Tibial artery (tissue), 4 donors: ENCODE measurements around the gene OR6C75.
"Not testable (repeated sequence)": the region's sequence is repeated elsewhere in the genome, so short reads cannot be mapped to it uniquely, and the experiment has no call there.

ENCODE experiments used
- DNase-seq, 2 donors: peaks; one replicate each; pipeline ENCODE4 v3.0.0-alpha.2; 2019
- H3K27ac ChIP-seq, 2 donors: fragments of 200-600 bp; sonication (generic) in 1 of 2; 1 replicate in 1 of 2; 2 replicates in 1 of 2; pipeline ENCODE4 v1.5.1; 2018 to 2019; ENCODE audit warnings: mild to moderate bottlenecking in 1 of 2
- H3K27me3 ChIP-seq, 2 donors: fragments of 200-600 bp; sonication (generic) in 1 of 2; one replicate each; pipeline versions ENCODE4 v1.5.1 to v1.6.0; 2016 to 2019
- H3K36me3 ChIP-seq, 3 donors: fragments of 200-600 bp; sonication (generic) in 2 of 3; one replicate each; pipeline ENCODE4 v1.5.1; 2016 to 2019; ENCODE audit warnings: mild to moderate bottlenecking in 2 of 3
- H3K4me1 ChIP-seq, 4 donors: fragments of 200-600 bp; sonication (generic) in 2 of 4; 1 replicate in 3 of 4; 2 replicates in 1 of 4; pipeline ENCODE4 v1.5.1; 2016 to 2019
- H3K4me3 ChIP-seq, 2 donors: fragments of 200-600 bp; sonication (generic) in 1 of 2; 1 replicate in 1 of 2; 2 replicates in 1 of 2; pipeline ENCODE4 v1.5.1; 2018 to 2019; ENCODE audit warnings: mild to moderate bottlenecking in 2 of 2
- H3K9me3 ChIP-seq, 3 donors: fragments of 200-600 bp; sonication (generic) in 1 of 3; one replicate each; pipeline ENCODE4 v1.5.1; 2016 to 2019
- CTCF ChIP-seq, 2 experiments: fragments of 200-600 bp in 1 of 2; fragments of 450-650 bp in 1 of 2; IDR thresholded peaks; one replicate each; pipeline ENCODE4 v1.5.1; 2017 to 2019; ENCODE audit warnings: antibody characterized with exemption in 2 of 2, mild to moderate bottlenecking in 1 of 2, moderate library complexity in 1 of 2
- intact Hi-C: fragments of 100-400 bp; cut with DNase I; formaldehyde crosslinking; loops from one replicate; pipeline ENCODE4 v1.15.0; 2023; ENCODE audit warnings: low total_unique reads

The OR6C75 gene

GRCh38 chr12:55362675-55363074 is at the start of gene OR6C75:
TSS of gene OR6C75 (plus strand) at chr12:55362975. CDS start at chr12:55365111, 2,136 bp downstream.
- H3K27ac ChIP-seq, result no peak within 1 kb of the TSS
- H3K4me1 ChIP-seq, result no peaks in the 10 kb centered on the region
- no peak for DNase-seq
- H3K4me3 ChIP-seq, result no peak within 1 kb of the TSS
- H3K36me3 ChIP-seq, result no peaks in the 10 kb centered on the region
- H3K9me3 ChIP-seq, result no peaks in the 10 kb centered on the region
- no peak for TF ChIP-seq CTCF (IDR thresholded peaks at IDR 0.05)
- intact Hi-C loops, result no loop called here
- H3K27me3 ChIP-seq, result no peaks in the 10 kb centered on the region

- H3K27me3 ChIP-seq, result no peaks in the 10 kb centered on the region
- intact Hi-C loops, result no loop called here
- TF ChIP-seq CTCF (IDR thresholded peaks at IDR 0.05), result no peak
- no peak within 1 kb of the TSS for H3K27ac ChIP-seq
- H3K4me3 ChIP-seq, result no peak within 1 kb of the TSS
- no peak for DNase-seq
- H3K4me1 ChIP-seq, result no peaks in the 10 kb centered on the region
- H3K36me3 ChIP-seq, result no peaks in the 10 kb centered on the region
- no peaks in the 10 kb centered on the region for H3K9me3 ChIP-seq
These were observed 48.7 kb upstream of the OR6C75 start, which contains the start of gene OR6C1 for GRCh38 chr12:55314043-55314442. TSS of gene OR6C1 (plus strand) at chr12:55314343. CDS start at chr12:55320600, 6,257 bp downstream.

GRCh38 chr12:55320201-55320600 is 42.6 kb upstream of the OR6C75 start:
- intact Hi-C loops, result no loop called here
- DNase-seq, result no peak
- Histone ChIP-seq H3K27ac (no peak overlapping the region), H3K9me3 (no peaks in the 10 kb centered on the region), H3K27me3 (no peaks in the 10 kb centered on the region), H3K4me3 (no peak overlapping the region), H3K4me1 (no peaks in the 10 kb centered on the region), H3K36me3 (no peaks in the 10 kb centered on the region)
- TF ChIP-seq CTCF (IDR thresholded peaks at IDR 0.05), result no peak

- H3K36me3 ChIP-seq, H3K4me3 ChIP-seq, H3K4me1 ChIP-seq, DNase-seq, H3K27me3 ChIP-seq, H3K9me3 ChIP-seq, intact Hi-C loops, H3K27ac ChIP-seq: not testable (repeated sequence)
These were observed 37.0 kb upstream of the OR6C75 start for GRCh38 chr12:55325801-55326200.

GRCh38 chr12:55330446-55330845 is 32.3 kb upstream of the OR6C75 start, which contains the start of gene OR6C3:
TSS of gene OR6C3 (plus strand) at chr12:55330746. CDS start at chr12:55331701, 955 bp downstream.
- intact Hi-C loops, result no loop called here
- Histone ChIP-seq H3K27ac (no peak within 1 kb of the TSS), H3K4me3 (no peak within 1 kb of the TSS), H3K9me3 (no peaks in the 10 kb centered on the region), H3K27me3 (no peaks in the 10 kb centered on the region), H3K4me1 (no peaks in the 10 kb centered on the region), H3K36me3 (no peaks in the 10 kb centered on the region)
- DNase-seq, result no peak
- no peak for TF ChIP-seq CTCF (IDR thresholded peaks at IDR 0.05)

GRCh38 chr12:55336002-55336401 is 26.8 kb upstream of the OR6C75 start:
- Histone ChIP-seq H3K4me3 (no peak overlapping the region), H3K9me3 (no peaks in the 10 kb centered on the region), H3K27me3 (no peaks in the 10 kb centered on the region), H3K36me3 (no peaks in the 10 kb centered on the region), H3K4me1 (no peaks in the 10 kb centered on the region), H3K27ac (no peak overlapping the region)
- TF ChIP-seq CTCF (IDR thresholded peaks at IDR 0.05), result no peak
- no peak for DNase-seq
- intact Hi-C loops, result no loop called here

GRCh38 chr12:55355338-55355737 is 7.4 kb upstream of the OR6C75 start:
- H3K4me1 ChIP-seq, H3K4me3 ChIP-seq, intact Hi-C loops, H3K36me3 ChIP-seq, H3K27me3 ChIP-seq, H3K9me3 ChIP-seq, DNase-seq, H3K27ac ChIP-seq: not testable (repeated sequence)
